ENCODE measurements around the gene NUDT17.

Gene NUDT17

DNA sequence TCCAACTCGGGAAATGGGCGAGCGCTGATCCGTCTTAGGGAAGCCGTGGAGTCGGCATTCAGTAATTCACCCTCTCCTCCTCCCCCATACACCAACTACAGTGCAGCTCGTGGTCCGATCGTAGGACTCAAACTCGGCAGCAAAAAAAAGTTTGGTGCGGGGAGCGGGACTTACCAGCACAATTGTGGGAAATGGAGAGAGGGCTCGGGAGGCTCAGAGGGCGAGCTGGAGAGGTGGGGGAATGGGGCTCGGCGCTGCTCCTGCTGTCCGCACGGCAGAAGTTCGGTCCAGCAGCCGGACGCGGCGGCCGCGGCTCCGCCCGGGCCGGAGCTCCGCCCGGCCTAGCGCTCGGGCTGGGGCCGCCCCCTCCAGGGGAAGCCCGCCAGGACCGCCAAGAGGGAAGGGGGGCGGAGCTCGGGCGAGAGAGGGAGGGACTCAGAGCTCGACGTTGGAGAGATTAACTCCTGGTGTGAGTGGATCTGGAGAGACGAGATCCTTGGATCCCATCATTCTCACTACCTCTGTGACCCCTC, 14.1 kb downstream of the NUDT17 start:
- FAIRE-seq (no peak), DNase-seq (ENCODE audit: insufficient read length, low spot score) (peak; percentile 90)

DNA sequence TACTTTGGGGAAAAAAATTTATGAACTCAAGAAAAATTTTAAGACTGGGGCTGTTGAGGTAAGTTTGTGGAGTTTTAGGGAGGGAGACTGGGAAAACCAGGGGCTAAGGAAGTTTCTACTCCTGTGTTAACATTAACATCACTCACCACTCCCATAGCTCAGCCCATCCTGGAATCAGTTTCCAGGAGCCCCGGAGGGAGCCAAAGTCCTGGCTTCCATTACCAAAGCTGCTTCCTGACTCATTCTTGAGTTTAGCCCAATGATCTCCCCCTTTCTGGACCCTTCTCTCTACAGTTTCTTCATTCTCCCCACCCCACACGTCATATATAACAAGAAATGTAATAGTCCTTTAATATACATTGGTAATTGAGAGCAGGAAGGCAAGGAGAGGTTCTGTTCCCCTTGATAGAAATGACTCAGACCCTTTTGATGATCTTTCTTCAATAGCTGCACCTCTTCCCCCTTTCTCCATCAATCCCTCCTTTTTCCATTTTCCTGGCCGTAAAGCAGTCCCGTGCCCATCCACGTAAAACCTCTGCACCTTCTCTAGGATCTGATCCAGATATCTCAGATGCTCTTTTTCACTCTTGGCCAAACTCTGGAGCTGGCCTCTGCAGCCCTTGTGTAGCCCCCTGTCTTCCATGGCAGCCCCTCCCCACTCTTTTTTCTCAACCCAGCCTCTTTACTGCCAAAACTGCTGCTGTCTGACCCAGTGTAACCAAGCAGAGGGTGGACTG, 18.0 kb downstream of the NUDT17 start:
- FAIRE-seq = no peak
- no peak for TF ChIP-seq POLR2A (IDR thresholded peaks at IDR 0.05; ENCODE audit: low read depth, low read length)
- DNase-seq (ENCODE audit: insufficient read length, low spot score) = no peak

More for the DNA sequence above, 14.1 kb downstream of the NUDT17 start:
- TF ChIP-seq POLR2A (IDR thresholded peaks at IDR 0.05; ENCODE audit: low read depth, low read length) = peak; percentile 84

DNA sequence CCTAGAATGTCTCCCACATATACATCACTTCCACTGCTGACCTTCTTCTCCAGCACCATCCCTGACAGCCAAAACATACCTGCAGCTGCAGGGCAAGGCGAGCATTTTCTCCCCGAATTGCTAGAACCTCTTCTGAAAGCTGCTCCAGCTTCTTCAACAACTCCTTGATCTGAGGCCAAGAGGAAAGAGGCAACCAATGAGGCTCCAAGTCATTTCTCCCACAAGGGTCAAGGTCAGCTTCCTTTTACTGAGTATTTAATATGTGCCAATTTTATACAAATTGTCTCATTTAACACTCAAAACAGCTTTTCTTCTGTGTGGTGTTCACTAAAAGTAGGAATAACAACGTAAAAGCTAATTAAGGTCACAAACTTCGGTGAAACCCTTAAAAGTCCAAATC, 22.8 kb downstream of the NUDT17 start:
- TF ChIP-seq POLR2A (IDR thresholded peaks at IDR 0.05; ENCODE audit: low read depth, low read length) = no peak
- DNase-seq (ENCODE audit: insufficient read length, low spot score) = no peak
- FAIRE-seq = no peak

DNA sequence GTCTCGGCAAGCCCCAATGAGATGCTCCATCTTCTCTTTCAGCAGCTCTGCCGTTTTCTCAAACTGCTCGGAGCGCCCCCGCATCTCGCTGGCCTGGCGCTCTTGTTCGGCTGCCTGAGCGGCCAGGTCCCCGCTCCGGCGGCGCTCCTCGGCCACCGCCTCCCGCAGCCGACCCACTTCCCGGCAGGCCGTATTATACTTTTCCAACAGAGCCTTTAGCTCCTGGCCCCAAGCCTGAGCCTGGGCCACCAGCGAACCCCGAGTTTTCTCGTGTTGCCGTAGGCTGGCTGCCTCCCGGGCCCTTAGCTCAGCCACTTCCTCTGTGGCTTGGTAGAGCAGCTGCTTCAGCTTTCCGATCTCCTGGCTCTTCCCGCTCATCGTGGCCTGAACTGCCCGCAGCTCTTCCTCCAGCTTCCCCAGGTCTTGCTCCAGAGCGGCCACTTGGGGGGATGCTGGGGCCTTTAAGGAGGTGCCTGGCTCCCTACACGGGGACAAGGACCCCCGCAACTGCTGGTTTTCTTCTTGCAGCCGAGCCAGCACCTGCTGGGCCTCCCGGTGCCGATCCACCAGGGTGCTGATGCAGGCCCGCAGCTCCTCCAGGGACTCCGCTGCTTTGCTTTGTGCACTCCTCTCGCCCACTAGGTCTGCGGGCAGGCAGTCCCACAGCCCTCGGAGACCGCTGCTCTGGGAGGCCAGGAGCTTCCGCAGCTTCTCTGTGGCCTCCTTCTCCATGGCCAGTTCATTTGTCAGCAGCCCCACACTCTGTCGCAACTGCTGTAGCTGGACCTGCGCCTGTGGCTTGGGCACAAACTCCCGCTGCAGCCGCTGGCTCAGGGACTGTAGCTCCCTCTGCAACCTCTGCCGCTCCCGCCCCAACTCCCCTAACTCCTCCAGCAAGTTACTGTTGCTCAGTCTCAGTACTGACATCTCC, 26.8 kb downstream of the NUDT17 start:
- no peak for TF ChIP-seq POLR2A (IDR thresholded peaks at IDR 0.05; ENCODE audit: low read depth, low read length)
- DNase-seq (ENCODE audit: insufficient read length, low spot score) = no peak
- FAIRE-seq = no peak

DNA sequence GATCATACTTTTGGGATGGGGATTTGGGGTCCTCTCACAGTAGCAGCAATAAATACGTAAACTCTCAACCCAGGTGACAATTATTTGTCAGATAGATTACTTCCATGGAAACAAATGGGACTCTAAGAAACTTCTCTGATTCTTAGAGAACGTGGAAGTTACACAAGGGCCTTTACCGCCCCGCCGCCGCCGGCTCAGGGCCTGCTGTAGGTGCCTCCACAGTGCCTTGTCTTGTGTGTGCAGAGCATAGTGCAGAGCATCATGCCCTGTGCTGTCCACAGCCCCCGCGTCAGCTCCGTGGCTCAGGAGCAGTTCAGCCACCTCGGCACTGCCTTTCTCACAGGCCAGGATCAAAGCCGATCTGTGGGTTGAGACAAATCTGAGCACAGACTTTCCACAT, 29.2 kb downstream of the NUDT17 start:
- DNase-seq (ENCODE audit: insufficient read length, low spot score) (no peak), FAIRE-seq (no peak)
- TF ChIP-seq POLR2A (IDR thresholded peaks at IDR 0.05; ENCODE audit: low read depth, low read length) = no peak

DNA sequence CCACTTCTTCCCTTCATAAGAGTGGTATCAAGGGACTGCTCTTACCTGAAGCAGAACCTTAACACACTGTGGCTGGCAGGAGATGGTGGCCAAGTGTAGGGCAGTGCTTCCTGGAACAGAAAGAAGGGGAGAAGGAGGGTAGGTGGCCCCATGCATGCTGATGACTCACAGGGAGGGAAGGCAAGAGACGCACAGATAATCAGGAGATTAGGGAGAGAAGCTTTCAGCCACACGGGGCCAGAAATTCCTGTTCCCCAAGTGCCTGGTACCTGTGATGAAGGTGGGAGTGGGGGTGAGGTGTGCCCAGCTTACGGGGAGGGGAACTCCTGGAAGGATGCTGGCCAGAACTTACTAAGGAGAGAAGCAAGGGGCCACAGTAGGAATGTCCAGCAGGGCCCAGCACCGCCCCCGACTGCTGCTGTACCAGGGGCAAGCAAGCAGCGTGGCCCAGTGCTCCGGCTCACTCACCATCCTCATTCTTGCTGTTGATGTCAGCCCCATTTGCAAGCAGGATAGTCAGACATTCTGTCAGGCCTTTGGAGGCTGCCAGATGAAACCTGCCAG, 32.6 kb downstream of the NUDT17 start:
- FAIRE-seq = no peak
- DNase-seq (ENCODE audit: insufficient read length, low spot score) = no peak
- TF ChIP-seq POLR2A (IDR thresholded peaks at IDR 0.05; ENCODE audit: low read depth, low read length) = no peak

DNA sequence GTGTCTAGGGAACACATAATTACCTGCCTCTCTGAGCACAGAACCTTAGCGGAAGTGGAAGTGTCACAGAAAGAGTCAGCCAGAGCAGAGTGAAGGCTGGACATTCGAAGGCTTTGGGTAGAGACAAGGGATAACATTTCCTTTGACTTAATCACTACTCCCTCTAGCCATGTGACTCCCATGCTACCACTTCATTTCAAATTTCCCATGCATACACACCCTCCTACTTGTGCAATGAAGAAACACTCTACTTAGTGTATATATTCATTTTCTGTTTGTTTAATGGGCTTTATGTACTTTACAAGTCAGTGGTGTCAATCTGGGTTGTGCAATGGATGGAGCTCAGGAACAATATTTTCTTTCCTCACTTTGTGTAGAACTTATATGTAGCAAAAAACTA, 33.3 kb downstream of the NUDT17 start:
- TF ChIP-seq POLR2A (IDR thresholded peaks at IDR 0.05; ENCODE audit: low read depth, low read length) = no peak
- no peak for DNase-seq (ENCODE audit: insufficient read length, low spot score)
- no peak for FAIRE-seq

DNA sequence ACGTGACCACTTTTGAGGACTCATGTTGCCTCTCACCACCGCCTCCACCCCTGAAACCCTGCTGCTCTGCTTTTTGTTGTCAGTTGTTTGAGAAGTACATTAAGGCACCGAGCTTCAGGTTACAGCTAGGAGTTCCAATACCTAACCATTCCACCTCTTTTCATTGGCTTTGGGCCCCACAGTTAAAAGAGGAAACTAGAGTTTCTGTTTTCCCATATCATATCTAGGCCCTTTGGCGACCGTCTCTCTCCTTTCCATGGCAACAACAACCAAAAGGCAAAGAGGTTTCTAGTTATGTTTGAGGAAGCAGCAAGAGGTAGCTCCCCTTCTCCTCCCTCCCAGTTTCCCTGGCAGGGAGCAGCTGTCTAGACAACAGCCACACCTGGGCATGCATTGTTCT, 34.3 kb downstream of the NUDT17 start:
- TF ChIP-seq POLR2A (IDR thresholded peaks at IDR 0.05; ENCODE audit: low read depth, low read length) = no peak
- no peak for DNase-seq (ENCODE audit: insufficient read length, low spot score)

DNA sequence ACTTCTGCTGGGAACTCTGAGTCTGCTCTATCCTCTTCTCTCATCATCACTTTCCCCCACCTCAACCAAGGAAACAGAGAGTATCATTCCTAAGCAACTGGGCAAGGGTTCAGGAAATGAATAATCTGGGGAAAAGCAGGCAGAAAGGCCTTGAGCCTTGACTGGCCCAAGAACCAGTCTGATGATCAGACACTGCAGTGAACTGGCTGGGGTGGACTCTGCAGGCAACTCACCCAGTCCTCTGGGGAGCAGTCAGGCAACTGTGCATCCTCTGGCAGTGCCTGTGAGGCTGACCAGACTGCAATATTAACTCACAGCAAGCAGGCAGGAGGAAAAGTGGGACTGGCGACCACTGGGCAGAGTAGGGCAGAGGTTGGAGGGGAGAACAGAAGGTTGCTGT, 39.2 kb downstream of the NUDT17 start:
- FAIRE-seq (no peak), DNase-seq (ENCODE audit: insufficient read length, low spot score) (no peak)
- no peak for TF ChIP-seq POLR2A (IDR thresholded peaks at IDR 0.05; ENCODE audit: low read depth, low read length)

More for the DNA sequence above, 34.3 kb downstream of the NUDT17 start:
- no peak for FAIRE-seq

DNA sequence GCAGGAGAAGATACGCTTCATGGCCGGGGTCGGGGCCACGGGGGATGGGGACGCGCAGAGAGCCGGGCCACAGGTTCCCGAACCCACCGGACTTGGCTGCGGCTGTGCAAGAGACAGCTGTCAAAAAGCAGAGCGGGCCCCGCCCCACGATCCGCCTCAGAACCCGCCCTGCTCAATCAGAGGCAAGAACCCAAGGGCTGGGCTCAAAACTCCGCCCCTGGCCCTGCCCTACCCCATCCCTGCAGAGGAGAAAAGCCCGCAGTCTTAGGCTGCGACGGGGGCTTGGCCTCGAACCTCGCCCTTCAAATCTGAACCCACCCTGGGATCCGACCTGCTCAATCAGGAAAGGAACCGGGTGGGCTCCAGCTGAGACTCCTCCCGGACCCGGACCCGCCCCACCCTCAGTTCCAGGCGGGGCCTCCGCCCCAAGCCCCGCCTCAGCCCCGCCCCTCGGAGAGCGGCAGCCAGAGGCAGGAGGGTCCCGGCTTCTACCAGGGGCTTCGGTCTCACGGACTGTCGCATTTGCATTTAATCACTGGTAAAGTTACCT, 40.4 kb downstream of the NUDT17 start, which contains the start of gene ANKRD35:
Gene ANKRD35, minus strand, starts transcription at position 129 of the 550 bp plus-strand sequence. Its CDS starts 108 bp downstream, at position 21.
- TF ChIP-seq POLR2A (IDR thresholded peaks at IDR 0.05; ENCODE audit: low read depth, low read length) = no peak
- FAIRE-seq (no peak), DNase-seq (ENCODE audit: insufficient read length, low spot score) (peak; percentile 96)

DNA sequence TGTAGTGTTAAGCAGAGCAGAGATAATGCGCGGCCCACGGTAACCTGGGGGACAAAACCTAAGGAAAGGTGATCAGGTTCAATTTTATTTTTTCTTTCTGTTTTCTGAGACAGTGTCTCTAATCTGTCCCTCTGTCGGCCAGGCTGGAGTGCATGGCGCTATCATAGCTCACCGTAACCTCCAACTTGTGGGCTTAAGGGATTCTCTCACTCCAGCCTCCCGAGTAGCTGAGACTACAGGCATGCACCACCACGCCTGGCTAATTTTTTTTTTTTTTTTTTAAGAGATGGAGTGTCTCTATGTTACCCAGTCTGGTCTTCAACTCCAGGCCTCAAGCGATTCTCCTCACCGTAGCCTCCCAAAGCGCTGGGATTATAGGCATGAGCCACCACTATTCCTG, 41.0 kb downstream of the NUDT17 start:
- no peak for TF ChIP-seq POLR2A (IDR thresholded peaks at IDR 0.05; ENCODE audit: low read depth, low read length)
- DNase-seq (ENCODE audit: insufficient read length, low spot score) = no peak
- FAIRE-seq = no peak

DNA sequence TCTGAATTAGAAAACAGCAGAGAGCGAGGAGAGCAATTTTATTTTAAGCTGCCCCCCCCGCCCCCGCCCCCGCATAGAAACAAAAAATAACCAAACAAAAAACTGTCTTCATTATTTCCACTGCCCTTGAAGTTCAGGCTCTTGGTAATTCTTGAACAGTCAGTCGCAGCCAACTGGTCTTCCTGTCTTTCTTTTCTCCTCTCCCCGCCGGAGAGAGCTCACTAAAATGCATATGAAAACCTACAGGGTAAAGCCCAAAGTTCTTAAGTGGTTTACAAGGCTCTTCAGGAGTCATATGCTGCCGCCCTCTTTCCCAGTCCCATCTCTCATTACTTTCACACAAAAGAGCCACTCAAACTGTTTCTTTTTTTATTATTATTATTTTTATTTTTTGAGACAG, 41.4 kb downstream of the NUDT17 start:
- DNase-seq (ENCODE audit: insufficient read length, low spot score) (no peak), FAIRE-seq (no peak)
- no peak for TF ChIP-seq POLR2A (IDR thresholded peaks at IDR 0.05; ENCODE audit: low read depth, low read length)

DNA sequence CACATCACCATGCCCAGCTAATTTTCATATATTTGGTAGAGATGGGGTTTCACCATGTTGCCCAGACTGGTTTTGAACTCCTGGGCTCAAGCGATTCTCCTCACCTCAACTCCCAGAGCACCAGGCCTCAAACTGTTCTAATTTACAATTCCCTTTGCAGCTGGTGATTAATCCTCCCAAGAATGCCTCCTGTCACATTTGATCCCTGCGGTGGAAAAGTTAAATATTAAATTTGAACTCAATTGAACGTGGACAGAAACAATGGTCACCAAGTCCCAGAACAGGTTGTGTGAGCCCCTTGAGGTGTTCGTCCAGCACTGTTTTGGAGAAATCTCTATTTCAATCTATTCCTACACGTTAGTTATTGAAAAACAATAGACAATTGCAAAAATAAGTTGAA, 42.2 kb downstream of the NUDT17 start:
- no peak for TF ChIP-seq POLR2A (IDR thresholded peaks at IDR 0.05; ENCODE audit: low read depth, low read length)
- DNase-seq (ENCODE audit: insufficient read length, low spot score) (no peak), FAIRE-seq (no peak)

DNA sequence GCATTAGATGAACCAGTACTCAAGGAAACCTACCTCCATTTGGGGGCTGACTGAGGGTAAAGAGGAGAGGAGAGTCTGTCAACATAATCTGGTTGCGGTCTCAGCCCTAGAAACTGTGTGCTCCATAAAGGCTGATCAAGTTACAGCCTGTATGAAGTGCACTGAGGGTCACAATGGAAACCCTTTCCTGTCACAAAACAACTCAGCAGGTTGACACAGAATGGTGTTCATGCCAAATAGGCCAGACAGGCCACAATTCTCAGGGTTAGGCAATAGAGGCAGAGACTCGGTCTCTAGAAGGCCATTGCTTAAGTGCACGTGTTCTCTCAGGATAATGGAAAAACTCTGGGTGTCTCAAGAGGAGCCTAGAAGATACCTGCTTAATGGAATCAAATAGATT, 44.3 kb downstream of the NUDT17 start:
- FAIRE-seq = no peak
- no peak for TF ChIP-seq POLR2A (IDR thresholded peaks at IDR 0.05; ENCODE audit: low read depth, low read length)
- no peak for DNase-seq (ENCODE audit: insufficient read length, low spot score)
